HL-60 (cell line): Measurements from ENCODE around the gene CYP4A11.
"Not testable (repeated sequence)": the region's sequence is repeated elsewhere in the genome, so short reads cannot be mapped to it uniquely, and the experiment has no call there.

ENCODE experiments used
- DNase-seq, 2 experiments: peaks; one replicate each; pipeline ENCODE4 v3.0.0-alpha.2; 2010 to 2020; ENCODE audit warnings: low read depth in 1 of 2, low spot score in 1 of 2
- H3K27ac ChIP-seq: fragments of 250-450 bp; sonication (Bioruptor Pico); replicated peaks from 2 replicates; pipeline ENCODE4 v1.5.1; 2020; ENCODE audit warnings: mild to moderate bottlenecking, moderate library complexity
- H3K27me3 ChIP-seq: fragments of 250-450 bp; sonication (Bioruptor Pico); 2 replicates; pipeline ENCODE4 v1.5.1; 2021; ENCODE audit warnings: mild to moderate bottlenecking, moderate library complexity; ENCODE audit not compliant: insufficient read depth, poor library complexity, severe bottlenecking
- H3K4me3 ChIP-seq: replicated peaks from 2 replicates; pipeline ENCODE4 v1.5.1; 2011; ENCODE audit warnings: mild to moderate bottlenecking, control low read depth, low read length; ENCODE audit not compliant: insufficient read depth
- GABPA ChIP-seq: IDR thresholded peaks from 2 replicates; pipeline ENCODE4 v1.6.1; 2012; ENCODE audit warnings: low read depth
- POLR2AphosphoS5 ChIP-seq: IDR thresholded peaks from 2 replicates; pipeline ENCODE4 v1.6.1; 2012; ENCODE audit warnings: low read depth
- REST ChIP-seq: IDR thresholded peaks from 2 replicates; pipeline ENCODE4 v1.6.1; 2012; ENCODE audit warnings: low read depth; ENCODE audit not compliant: insufficient replicate concordance
- SPI1 ChIP-seq: IDR thresholded peaks from 2 replicates; pipeline ENCODE4 v1.6.1; 2012; ENCODE audit warnings: low read depth, mild to moderate bottlenecking, borderline replicate concordance
- TF ChIP-seq, protein P1 (sequence below): IDR thresholded peaks from one replicate; pipeline ENCODE4 v1.5.1; 2011; ENCODE audit warnings: low read length, control low read depth, inconsistent platforms; ENCODE audit not compliant: insufficient read depth

CYP4A11 gene

DNA sequence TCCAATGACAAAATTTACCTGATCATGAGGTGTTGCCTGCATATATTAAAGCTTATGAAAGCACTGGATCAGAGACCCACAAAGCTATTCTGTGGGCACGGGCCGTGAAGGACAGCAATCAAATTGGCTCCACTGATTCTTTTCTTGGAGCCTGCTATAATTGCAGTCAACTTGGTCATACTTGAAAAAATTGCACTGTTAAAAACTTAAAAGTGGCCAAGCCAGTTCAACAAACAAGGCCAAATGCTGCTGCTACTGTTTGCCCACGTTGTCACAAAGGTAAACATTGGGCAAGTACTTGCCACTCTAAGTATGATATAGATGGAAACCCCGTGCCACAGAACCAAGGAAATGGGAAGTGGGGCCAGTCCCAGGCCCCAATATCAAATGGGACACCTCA lies 37.8 kb downstream of the CYP4A11 start:
- no peak for DNase-seq
- TF ChIP-seq SPI1 (no peak), POLR2AphosphoS5 (no peak), GABPA (no peak), REST (no peak)
- TF ChIP-seq, protein P1, sequence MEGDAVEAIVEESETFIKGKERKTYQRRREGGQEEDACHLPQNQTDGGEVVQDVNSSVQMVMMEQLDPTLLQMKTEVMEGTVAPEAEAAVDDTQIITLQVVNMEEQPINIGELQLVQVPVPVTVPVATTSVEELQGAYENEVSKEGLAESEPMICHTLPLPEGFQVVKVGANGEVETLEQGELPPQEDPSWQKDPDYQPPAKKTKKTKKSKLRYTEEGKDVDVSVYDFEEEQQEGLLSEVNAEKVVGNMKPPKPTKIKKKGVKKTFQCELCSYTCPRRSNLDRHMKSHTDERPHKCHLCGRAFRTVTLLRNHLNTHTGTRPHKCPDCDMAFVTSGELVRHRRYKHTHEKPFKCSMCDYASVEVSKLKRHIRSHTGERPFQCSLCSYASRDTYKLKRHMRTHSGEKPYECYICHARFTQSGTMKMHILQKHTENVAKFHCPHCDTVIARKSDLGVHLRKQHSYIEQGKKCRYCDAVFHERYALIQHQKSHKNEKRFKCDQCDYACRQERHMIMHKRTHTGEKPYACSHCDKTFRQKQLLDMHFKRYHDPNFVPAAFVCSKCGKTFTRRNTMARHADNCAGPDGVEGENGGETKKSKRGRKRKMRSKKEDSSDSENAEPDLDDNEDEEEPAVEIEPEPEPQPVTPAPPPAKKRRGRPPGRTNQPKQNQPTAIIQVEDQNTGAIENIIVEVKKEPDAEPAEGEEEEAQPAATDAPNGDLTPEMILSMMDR: no peak
- no peaks in the 10 kb centered on the region for H3K27me3 ChIP-seq
- H3K4me3 ChIP-seq: no peak overlapping the region
- H3K27ac ChIP-seq: no peak overlapping the region

- no peak overlapping the region for H3K27ac ChIP-seq
- DNase-seq: no peak
Observed at GRCh38 chr1:46900401-46900800, 40.9 kb downstream of the CYP4A11 start.

GRCh38 chr1:46881656-46882055 lies 59.6 kb downstream of the CYP4A11 start:
- not testable (repeated sequence) for DNase-seq, H3K4me3 ChIP-seq

More at GRCh38 chr1:46900401-46900800, 40.9 kb downstream of the CYP4A11 start:
- no peaks in the 10 kb centered on the region for H3K27me3 ChIP-seq
- H3K4me3 ChIP-seq: no peak overlapping the region
- TF ChIP-seq GABPA: no peak
- TF ChIP-seq, protein P1: no peak
- no peak for TF ChIP-seq REST
- TF ChIP-seq POLR2AphosphoS5: no peak
- TF ChIP-seq SPI1: no peak

More at GRCh38 chr1:46881656-46882055, 59.6 kb downstream of the CYP4A11 start:
- not testable (repeated sequence) for H3K27ac ChIP-seq, H3K27me3 ChIP-seq
